Measurements from ENCODE around the gene NT5E.

The NT5E gene

GRCh38 chr6:85537055-85537494 is 87.2 kb downstream of the NT5E start:
- DNase-seq (ENCODE audit: extremely low read depth, low read depth), result no peak
- no peak for TF ChIP-seq CTCF (IDR thresholded peaks at IDR 0.05; ENCODE audit: low read depth, low read length, missing control alignments)

GRCh38 chr6:85544776-85545175 is 94.9 kb downstream of the NT5E start:
- TF ChIP-seq CTCF (IDR thresholded peaks at IDR 0.05; ENCODE audit: low read depth, low read length, missing control alignments), result no peak
- no peak for DNase-seq (ENCODE audit: extremely low read depth, low read depth)
- H3K4me3 ChIP-seq (replicated peaks; ENCODE audit: low read depth, low read length), result no peak overlapping the region

More at GRCh38 chr6:85537055-85537494, 87.2 kb downstream of the NT5E start:
- H3K4me3 ChIP-seq (replicated peaks; ENCODE audit: low read depth, low read length), result no peak overlapping the region

Measured in HFF-Myc (cell line).